ENCODE results near the gene TMEM234. TPM values are rescaled to one million over a fixed set of nuclear protein-coding genes. Genes with fewer than 3 reads are reported as not detected.

Gene TMEM234
- total and polyA plus RNA-seq, 2 of the 8 experiments (the other 6 are each of a cell fraction or from before 2014, with no cell fraction given): 8.7 to 8.9 TPM

- no peak overlapping the region for H3K27ac ChIP-seq (ENCODE audit: low read depth, low read length)
- H3K9me3 ChIP-seq (ENCODE audit: insufficient read depth in 2 of 2, low read depth in 1 of 2, low read length in 1 of 2): no peaks in the 10 kb centered on the region
- H3K4ac ChIP-seq (replicated peaks; ENCODE audit: insufficient read length, low read depth, low read length): no peak overlapping the region
- H3K14ac ChIP-seq (ENCODE audit: insufficient read length): no peak overlapping the region
- peaks cover 4% of the 10 kb centered on the region; the same call in 1 of the 2 replicates for H3K23me2 ChIP-seq (ENCODE audit: low read depth, low read length)
- peaks cover 7 to 13% (median 10%) of the 10 kb centered on the region in 4 experiments for H3K4me1 ChIP-seq (replicated peaks in 1 of 4; ENCODE audit: control insufficient read depth in 3 of 4, insufficient read depth in 4 of 4, low read length in 3 of 4)
- H3K9ac ChIP-seq (replicated peaks in 1 of 4; ENCODE audit: extremely low read depth in 1 of 4, low read depth in 3 of 4, low read length in 3 of 4): no peak overlapping the region; a peak in 1 of 7 replicates
- H4K20me1 ChIP-seq (replicated peaks in 1 of 2; ENCODE audit: control insufficient read depth in 1 of 2, insufficient read depth in 2 of 2, low read length in 2 of 2): no peaks in the 10 kb centered on the region
- H3K56ac ChIP-seq (replicated peaks; ENCODE audit: insufficient read length, low read depth, low read length): no peak overlapping the region
- H2BK15ac ChIP-seq (ENCODE audit: low read length): no peak overlapping the region; the same call in 1 of the 2 replicates
- no peak overlapping the region for H3K4me3 ChIP-seq (ENCODE audit: extremely low read depth in 1 of 4, insufficient read depth in 2 of 4, low read depth in 3 of 4, low read length in 4 of 4)
- no peak overlapping the region for H4K91ac ChIP-seq (replicated peaks; ENCODE audit: insufficient read length, low read length)
- no peak for DNase-seq (ENCODE audit: low read depth in 1 of 2, low spot score in 2 of 2)
- H3K79me1 ChIP-seq (ENCODE audit: low read depth, low read length): no peaks in the 10 kb centered on the region
- no peak overlapping the region for H2AK5ac ChIP-seq (ENCODE audit: low read depth, low read length)
- POLR2A ChIA-PET (ENCODE audit: partially characterized antibody): interaction anchor here (1.5 to 6.6 kb wide), 4 partner anchors 27 to 104 kb away, joined by 3 to 50 read pairs (median 17); partner anchors contain the start of gene MARCKSL1
- no peaks in the 10 kb centered on the region; a peak in 1 of 7 replicates for H3K27me3 ChIP-seq (replicated peaks in 1 of 4; ENCODE audit: control insufficient read depth in 3 of 4, extremely low read depth in 1 of 4, insufficient read depth in 3 of 4, low read length in 3 of 4)
- no peak for TF ChIP-seq MAX (IDR thresholded peaks at IDR 0.05)
- 86% methylated on average over 11 of the region's 12 CpGs; no CpG with 5 or more reads in 1 of the 2 experiments for WGBS, 2 experiments (ENCODE audit: extremely low coverage in 1 of 2, insufficient coverage in 1 of 2, insufficient read length in 1 of 2, insufficient replicate concordance in 2 of 2, low coverage in 1 of 2, low lambda C conversion rate in 2 of 2, missing lambda C conversion rate in 1 of 2)
- no peak overlapping the region for H3K4me2 ChIP-seq (ENCODE audit: insufficient read depth in 1 of 2, low read depth in 2 of 2, low read length in 2 of 2)
- no peak overlapping the region for H4K8ac ChIP-seq (ENCODE audit: extremely low read depth, insufficient read depth, low read length)
- no peak overlapping the region for H2BK20ac ChIP-seq (ENCODE audit: low read length)
- H2BK120ac ChIP-seq (replicated peaks; ENCODE audit: low read depth, low read length): no peak overlapping the region
- H4K5ac ChIP-seq (ENCODE audit: insufficient read length, low read depth, low read length): no peak overlapping the region
- H3K18ac ChIP-seq (ENCODE audit: extremely low read depth, low read length): no peak overlapping the region; the same call in 1 of the 2 replicates
- FAIRE-seq: no peak
- H3K23ac ChIP-seq (ENCODE audit: insufficient read length): no peak overlapping the region
- H2BK5ac ChIP-seq (ENCODE audit: low read depth, low read length): peak overlapping the region; percentile 52; the same call in 1 of the 2 replicates
- H2AFZ ChIP-seq (ENCODE audit: low read length): no peak overlapping the region
- no peaks in the 10 kb centered on the region for H3K79me2 ChIP-seq (ENCODE audit: control insufficient read depth in 1 of 2, insufficient read depth in 2 of 2, low read length in 2 of 2)
- CTCF ChIA-PET (ENCODE audit: partially characterized antibody): interaction anchor here (0.9 to 6.1 kb wide), 18 partner anchors 11 to 105 kb away, joined by 3 to 66 read pairs (median 6); partner anchors contain the start of genes CCDC28B and HDAC1
- H2BK12ac ChIP-seq (ENCODE audit: low read depth, low read length): peak overlapping the region; percentile 68; the same call in 1 of the 2 replicates
- H3K36me3 ChIP-seq (ENCODE audit: control insufficient read depth in 2 of 4, insufficient read depth in 4 of 4, low read length in 3 of 4): no peaks in the 10 kb centered on the region
These were observed 25.3 kb upstream of the TMEM234 start for GRCh38 chr1:32247452-32247851.

Data from H1 (cell line).